K562 (cell line): Measurements from ENCODE around the gene IFFO2. TPM values are rescaled to one million over a fixed set of nuclear protein-coding genes. Genes with fewer than 3 reads are reported as not detected.

Experiments
- FOXA3 ChIP-seq, 2 experiments: fragments of 450-650 bp in 1 of 2; sonication (generic) in 1 of 2; formaldehyde crosslinking; IDR thresholded peaks in 1 of 2; conservative IDR thresholded peaks in 1 of 2; 2 replicates each; pipeline versions ENCODE4 v1.4.0 to v1.8.0; 2020 to 2022; ENCODE audit warnings: mild to moderate bottlenecking in 2 of 2, missing genetic modification reagents in 1 of 2
- GABPB1 ChIP-seq: sonication (generic); formaldehyde crosslinking; IDR thresholded peaks from 2 replicates; pipeline ENCODE4 v1.8.0; 2022; ENCODE audit warnings: mild to moderate bottlenecking, missing genetic modification reagents
- HDAC2 ChIP-seq: fragments of 450-650 bp; IDR thresholded peaks from 2 replicates; pipeline ENCODE4 v1.6.1; 2016; ENCODE audit warnings: mild to moderate bottlenecking
- KLF16 ChIP-seq: IDR thresholded peaks from 2 replicates; pipeline ENCODE4 v1.6.1; 2016; ENCODE audit warnings: antibody characterized with exemption
- L3MBTL2 ChIP-seq: fragments of 450-650 bp; IDR thresholded peaks from 2 replicates; pipeline ENCODE4 v1.6.1; 2016; ENCODE audit warnings: mild to moderate bottlenecking, moderate library complexity
- LCOR ChIP-seq: sonication (generic); formaldehyde crosslinking; IDR thresholded peaks from 2 replicates; pipeline ENCODE4 v1.8.0; 2022; ENCODE audit warnings: mild to moderate bottlenecking, missing genetic modification reagents
- MCM3 ChIP-seq: fragments of 450-650 bp; IDR thresholded peaks from 2 replicates; pipeline ENCODE4 v1.6.1; 2016
- MYC ChIP-seq, 2 experiments: fragments of 250-450 bp in 1 of 2; sonication (Bioruptor Pico) in 1 of 2; IDR thresholded peaks; 2 replicates each; pipeline versions ENCODE4 v1.5.1 to v1.6.1; 2012 to 2021; ENCODE audit warnings: low read depth in 2 of 2, borderline replicate concordance in 1 of 2, improper control_type of control experiment in 1 of 2, low read length in 1 of 2, mild to moderate bottlenecking in 1 of 2, moderate library complexity in 1 of 2
- NCOA6 ChIP-seq: fragments of 450-650 bp; IDR thresholded peaks from 2 replicates; pipeline ENCODE4 v1.6.1; 2017; ENCODE audit warnings: mild to moderate bottlenecking
- NCOR1 ChIP-seq: fragments of 450-650 bp; IDR thresholded peaks from 2 replicates; pipeline ENCODE4 v1.6.1; 2016; ENCODE audit warnings: mild to moderate bottlenecking, moderate library complexity
- PHB2 ChIP-seq: fragments of 450-650 bp; IDR thresholded peaks from 2 replicates; pipeline ENCODE4 v1.6.1; 2017; ENCODE audit warnings: low read depth
- PRDM10 ChIP-seq: fragments of 450-650 bp; IDR thresholded peaks from 2 replicates; pipeline ENCODE4 v1.6.1; 2018; ENCODE audit not compliant: partially characterized antibody
- RB1 ChIP-seq: fragments of 450-650 bp; IDR thresholded peaks from 2 replicates; pipeline ENCODE4 v1.6.1; 2017; ENCODE audit warnings: low read depth, mild to moderate bottlenecking
- RFX1 ChIP-seq: fragments of 450-650 bp; IDR thresholded peaks from 2 replicates; pipeline ENCODE4 v1.6.1; 2016; ENCODE audit warnings: mild to moderate bottlenecking, moderate library complexity
- SMARCB1 ChIP-seq: IDR thresholded peaks from 2 replicates; pipeline ENCODE4 v1.6.1; 2011; ENCODE audit warnings: improper control_type of control experiment, low read depth; ENCODE audit not compliant: insufficient read length
- SMARCC2 ChIP-seq: fragments of 450-650 bp; IDR thresholded peaks from 2 replicates; pipeline ENCODE4 v1.6.1; 2017; ENCODE audit warnings: antibody characterized with exemption, moderate library complexity, mild to moderate bottlenecking, low read depth
- TRIM24 ChIP-seq, 2 experiments: fragments of 450-650 bp; IDR thresholded peaks; 2 replicates each; pipeline ENCODE4 v1.6.1; 2016
- ZBED1 ChIP-seq: IDR thresholded peaks from 2 replicates; pipeline ENCODE4 v1.6.1; 2014
- ZNF12 ChIP-seq: sonication (generic); formaldehyde crosslinking; IDR thresholded peaks from 2 replicates; pipeline ENCODE4 v1.4.0; 2020; ENCODE audit warnings: mild to moderate bottlenecking, missing genetic modification reagents
- ZNF263 ChIP-seq: sonication (generic); formaldehyde crosslinking; IDR thresholded peaks from 2 replicates; pipeline ENCODE4 v1.8.0; 2022; ENCODE audit warnings: mild to moderate bottlenecking, missing genetic modification reagents, borderline replicate concordance
- ZZZ3 ChIP-seq: fragments of 450-650 bp; IDR thresholded peaks from 2 replicates; pipeline ENCODE4 v1.6.1; 2016; ENCODE audit warnings: antibody characterized with exemption, mild to moderate bottlenecking, moderate library complexity
- polyA plus RNA-seq, 8 experiments: library from polyadenylated mRNA; depleted of rRNA in 4 of 8; stranded (reverse) in 5 of 8; unstranded in 3 of 8; fragments of >200 nt; fragmentation: Nextera tagmentation in 2 of 8; fragmentation: Illumina TruSeq in 1 of 8; extraction: Ambion mirVana in 2 of 8; extraction: Trizol in 1 of 8; gene quantifications; 2 replicates each; pipeline versions ENCODE4 v1.2.1 to v1.2.3, GENCODE V29; 2011 to 2014; ENCODE audit warnings: inconsistent platforms in 1 of 8, missing spikeins in 1 of 8
- total RNA-seq, 7 experiments: library from RNA; depleted of rRNA in 6 of 7; stranded (reverse); fragments of >200 nt in 6 of 7; fragmentation: Illumina TruSeq in 2 of 7; extraction: Trizol in 2 of 7; gene quantifications; 2 replicates each; pipeline versions ENCODE4 v1.2.1 to v1.2.3, GENCODE V29; 2011 to 2021; ENCODE audit warnings: low replicate concordance in 1 of 7
- TF ChIP-seq, protein P1 (sequence below): fragments of 450-650 bp; IDR thresholded peaks from 2 replicates; pipeline ENCODE4 v1.6.1; 2016
- TF ChIP-seq, protein P2 (sequence below): sonication (generic); formaldehyde crosslinking; IDR thresholded peaks from 2 replicates; pipeline ENCODE4 v1.8.0; 2022; ENCODE audit warnings: missing genetic modification reagents, mild to moderate bottlenecking, moderate library complexity, borderline replicate concordance
- TF ChIP-seq, protein P3 (sequence below): fragments of 450-650 bp; formaldehyde crosslinking; IDR thresholded peaks from 2 replicates; pipeline ENCODE4 v1.4.0; 2020; ENCODE audit warnings: mild to moderate bottlenecking, moderate library complexity

The IFFO2 gene
- total and polyA plus RNA-seq, 9 of the 15 experiments (the other 6 are each of a cell fraction or from before 2014, with no cell fraction given), result 0.15 to 1.0 (median 0.44) TPM; not detected in 2

DNA sequence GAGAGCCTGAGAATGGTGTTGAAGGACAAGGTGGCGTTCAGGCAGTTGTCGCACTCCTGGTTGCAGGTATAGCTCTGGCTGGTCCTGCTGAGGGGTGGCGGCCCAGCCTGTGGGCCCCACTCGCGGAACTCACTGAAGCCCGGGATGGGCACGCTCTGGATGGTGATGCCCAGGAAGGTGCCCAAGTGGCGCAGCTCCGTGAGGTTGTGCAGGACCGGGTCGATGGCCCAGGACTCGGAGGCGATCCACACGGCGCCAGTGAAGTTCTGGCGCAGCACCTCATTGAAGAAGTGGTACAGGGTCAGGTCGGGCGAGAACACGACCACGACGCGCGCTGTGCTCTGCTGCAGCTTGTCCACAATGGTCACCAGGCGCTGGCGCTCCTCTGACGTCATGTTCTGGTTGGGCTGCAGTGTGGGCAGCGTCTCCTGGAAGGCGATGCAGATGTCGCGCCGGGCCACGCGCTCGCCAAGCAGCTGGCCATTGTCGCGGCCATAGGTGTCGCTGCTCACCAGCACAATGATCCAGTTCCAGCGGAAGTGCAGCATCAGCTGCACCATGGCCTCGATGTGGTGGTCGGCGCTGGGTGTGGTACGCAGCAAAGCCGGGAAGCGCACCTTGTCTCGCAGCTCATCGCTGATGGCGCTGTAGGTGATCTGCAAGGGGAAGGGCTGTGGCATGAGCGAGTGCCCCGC lies 102.0 kb downstream of the IFFO2 start (continued):
- TF ChIP-seq KLF16 (no peak), HDAC2 (no peak), LCOR (no peak), TRIM24 (IDR thresholded peaks at IDR 0.05) (no peak), RB1 (peak; percentile 39; the same call in 1 of the 2 replicates), SMARCB1 (no peak), PRDM10 (no peak), L3MBTL2 (peak; percentile 78), ZNF12 (no peak), GABPB1 (CRISPR knock-in tag) (peak; percentile 73), ZZZ3 (no peak), NCOR1 (no peak), ZNF263 (CRISPR knock-in tag) (no peak), MCM3 (no peak), NCOA6 (no peak), ZBED1 (no peak), SMARCC2 (no peak), RFX1 (no peak), FOXA3 (CRISPR knock-in tag; conservative IDR thresholded peaks at IDR 0.05 in 1 of 2, IDR thresholded peaks at IDR 0.05 in 1 of 2) (no peak), PHB2 (no peak), MYC (IDR thresholded peaks at IDR 0.05; ENCODE audit: low read depth, low read length) (peak; percentile 53), MYC (CRISPR knock-in tag; IDR thresholded peaks at IDR 0.05; ENCODE audit: borderline replicate concordance, low read depth) (no peak)
- TF ChIP-seq, protein P1, sequence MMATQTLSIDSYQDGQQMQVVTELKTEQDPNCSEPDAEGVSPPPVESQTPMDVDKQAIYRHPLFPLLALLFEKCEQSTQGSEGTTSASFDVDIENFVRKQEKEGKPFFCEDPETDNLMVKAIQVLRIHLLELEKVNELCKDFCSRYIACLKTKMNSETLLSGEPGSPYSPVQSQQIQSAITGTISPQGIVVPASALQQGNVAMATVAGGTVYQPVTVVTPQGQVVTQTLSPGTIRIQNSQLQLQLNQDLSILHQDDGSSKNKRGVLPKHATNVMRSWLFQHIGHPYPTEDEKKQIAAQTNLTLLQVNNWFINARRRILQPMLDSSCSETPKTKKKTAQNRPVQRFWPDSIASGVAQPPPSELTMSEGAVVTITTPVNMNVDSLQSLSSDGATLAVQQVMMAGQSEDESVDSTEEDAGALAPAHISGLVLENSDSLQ, result no peak
- TF ChIP-seq, protein P2, sequence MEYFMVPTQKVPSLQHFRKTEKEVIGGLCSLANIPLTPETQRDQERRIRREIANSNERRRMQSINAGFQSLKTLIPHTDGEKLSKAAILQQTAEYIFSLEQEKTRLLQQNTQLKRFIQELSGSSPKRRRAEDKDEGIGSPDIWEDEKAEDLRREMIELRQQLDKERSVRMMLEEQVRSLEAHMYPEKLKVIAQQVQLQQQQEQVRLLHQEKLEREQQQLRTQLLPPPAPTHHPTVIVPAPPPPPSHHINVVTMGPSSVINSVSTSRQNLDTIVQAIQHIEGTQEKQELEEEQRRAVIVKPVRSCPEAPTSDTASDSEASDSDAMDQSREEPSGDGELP (CRISPR knock-in tag), result peak; percentile 93
- TF ChIP-seq, protein P3, sequence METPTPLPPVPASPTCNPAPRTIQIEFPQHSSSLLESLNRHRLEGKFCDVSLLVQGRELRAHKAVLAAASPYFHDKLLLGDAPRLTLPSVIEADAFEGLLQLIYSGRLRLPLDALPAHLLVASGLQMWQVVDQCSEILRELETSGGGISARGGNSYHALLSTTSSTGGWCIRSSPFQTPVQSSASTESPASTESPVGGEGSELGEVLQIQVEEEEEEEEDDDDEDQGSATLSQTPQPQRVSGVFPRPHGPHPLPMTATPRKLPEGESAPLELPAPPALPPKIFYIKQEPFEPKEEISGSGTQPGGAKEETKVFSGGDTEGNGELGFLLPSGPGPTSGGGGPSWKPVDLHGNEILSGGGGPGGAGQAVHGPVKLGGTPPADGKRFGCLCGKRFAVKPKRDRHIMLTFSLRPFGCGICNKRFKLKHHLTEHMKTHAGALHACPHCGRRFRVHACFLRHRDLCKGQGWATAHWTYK (CRISPR knock-in tag), result no peak
